ENCODE results near the gene MGAT1. TPM values are rescaled to one million over a fixed set of nuclear protein-coding genes. Genes with fewer than 3 reads are reported as not detected.
A peak's percentile ranks its signal among the peaks of the same experiment; 100 is the strongest.

The MGAT1 gene
- total RNA-seq, 1 experiment from 2014 or later = 86.4 TPM

DNA sequence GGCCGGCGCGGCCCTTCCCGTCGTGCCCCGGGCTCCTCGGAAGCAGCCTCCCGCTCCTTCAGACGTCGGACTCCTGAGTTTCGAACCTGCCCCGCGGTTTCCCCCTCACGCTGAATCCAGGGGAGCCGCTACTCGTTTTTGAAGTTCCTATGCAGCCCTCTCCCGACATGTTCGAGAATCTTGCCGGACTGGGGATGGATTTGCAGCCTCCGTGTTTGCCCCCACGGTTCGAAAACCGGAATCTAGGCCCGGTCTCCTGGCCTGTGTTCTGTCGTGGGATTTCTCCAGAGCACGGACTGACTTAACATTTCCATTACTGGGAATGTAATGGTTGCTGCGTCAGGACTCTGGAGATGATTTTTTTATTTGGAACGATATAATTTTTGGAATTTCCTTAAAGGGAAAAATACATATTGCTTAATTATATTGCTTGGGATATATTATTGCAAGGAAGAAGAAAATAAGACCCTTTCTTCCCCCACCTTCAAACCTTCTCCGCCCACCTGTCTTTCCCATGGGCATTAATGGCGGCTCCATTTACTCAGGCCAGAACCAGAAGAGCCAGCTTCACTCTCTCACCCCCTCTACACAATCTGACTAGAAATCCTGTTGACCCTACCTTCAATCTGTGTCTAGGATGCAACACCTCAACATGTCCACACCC is 8.5 kb upstream of the MGAT1 start:
- CTCF ChIA-PET = interaction anchor here (0.6 to 1.3 kb wide), 4 partner anchors 14 to 171 kb away, joined by 3 to 4 read pairs (median 4); partner anchors contain the start of gene ZFP62
- H3K4me1 Mint-ChIP-seq (ENCODE audit: low read depth, unreplicated experiment) = peaks cover 48% of the 10 kb centered on the region
- intact Hi-C loops (cut with micrococcal nuclease; ENCODE audit: unreplicated experiment) = no loop called here
- no peaks in the 10 kb centered on the region for H3K27me3 Mint-ChIP-seq (ENCODE audit: unreplicated experiment)
- peak overlapping the region; percentile 44 for H3K27ac Mint-ChIP-seq (ENCODE audit: unreplicated experiment)
- no TSS peak for BruUV-seq (replicated peaks)
- peaks cover 22% of the 10 kb centered on the region for H3K36me3 Mint-ChIP-seq (ENCODE audit: insufficient read depth, unreplicated experiment)
- TF ChIP-seq CTCF (IDR thresholded peaks at IDR 0.05; ENCODE audit: unreplicated experiment) = no peak
- H3K4me3 Mint-ChIP-seq (ENCODE audit: low read depth, unreplicated experiment) = peak overlapping the region; percentile 72
- DNase-seq = no peak
- H3K9me3 Mint-ChIP-seq (ENCODE audit: low read depth, unreplicated experiment) = no peaks in the 10 kb centered on the region

GRCh38 chr5:180810210-180810958 is 7.8 kb upstream of the MGAT1 start:
- TF ChIP-seq CTCF (IDR thresholded peaks at IDR 0.05; ENCODE audit: unreplicated experiment) = no peak
- Mint-ChIP-seq H3K27me3 (ENCODE audit: unreplicated experiment) (no peaks in the 10 kb centered on the region), H3K36me3 (ENCODE audit: insufficient read depth, unreplicated experiment) (peaks cover 22% of the 10 kb centered on the region), H3K4me1 (ENCODE audit: low read depth, unreplicated experiment) (peaks cover 48% of the 10 kb centered on the region), H3K4me3 (ENCODE audit: low read depth, unreplicated experiment) (peak overlapping the region; percentile 72), H3K27ac (ENCODE audit: unreplicated experiment) (peak overlapping the region; percentile 44), H3K9me3 (ENCODE audit: low read depth, unreplicated experiment) (no peaks in the 10 kb centered on the region)
- TSS peak; percentile 79 for BruUV-seq (replicated peaks)
- DNase-seq = peak; percentile 98
- intact Hi-C loops (cut with micrococcal nuclease; ENCODE audit: unreplicated experiment) = no loop called here
- CTCF ChIA-PET = interaction anchor here (0.6 to 1.3 kb wide), 5 partner anchors 8 to 170 kb away, joined by 3 to 4 read pairs (median 3); partner anchors contain the start of genes MGAT1 and ZFP62

DNA sequence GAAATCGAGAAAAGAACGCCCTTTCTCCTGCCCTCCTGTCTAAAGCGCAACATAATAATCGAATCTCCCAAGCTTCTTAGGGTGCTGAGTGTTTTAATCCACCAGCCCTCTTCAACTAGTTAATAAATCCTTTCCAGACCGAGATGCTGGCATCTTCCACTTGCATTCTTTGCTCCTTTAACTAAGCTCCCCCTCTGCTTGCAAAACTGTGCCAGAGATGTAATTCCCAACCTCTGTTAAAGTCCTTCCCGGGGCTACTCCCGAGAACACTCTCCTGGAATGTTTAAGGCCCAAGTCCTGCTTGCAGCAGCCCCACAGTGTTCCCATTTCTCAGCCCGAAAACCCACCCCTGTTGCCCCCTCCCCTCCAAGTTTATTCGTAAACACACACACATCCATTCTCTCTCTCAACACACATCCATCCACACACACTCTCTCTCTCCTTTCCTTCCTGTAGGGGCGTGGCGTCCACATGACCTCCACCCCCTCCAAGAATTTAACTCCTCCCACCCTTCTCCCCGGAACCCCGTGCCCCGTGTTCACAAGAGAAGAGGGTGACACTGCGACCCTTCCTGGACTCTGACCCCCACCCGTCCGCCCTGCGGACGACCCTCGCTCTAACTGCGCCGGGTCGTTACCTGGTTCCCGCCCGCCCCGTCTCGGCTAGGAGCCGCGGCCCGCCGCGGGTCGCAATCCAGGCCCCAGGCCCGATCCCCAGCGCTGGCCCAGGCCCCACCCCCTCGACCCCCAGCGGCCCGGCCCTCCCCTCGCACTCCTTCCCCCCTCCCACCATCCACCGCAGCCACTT is 7.0 kb upstream of the MGAT1 start:
- Mint-ChIP-seq H3K4me3 (ENCODE audit: low read depth, unreplicated experiment) (peak overlapping the region; percentile 72), H3K27me3 (ENCODE audit: unreplicated experiment) (no peaks in the 10 kb centered on the region), H3K36me3 (ENCODE audit: insufficient read depth, unreplicated experiment) (peaks cover 22% of the 10 kb centered on the region), H3K27ac (ENCODE audit: unreplicated experiment) (peak overlapping the region; percentile 44), H3K9me3 (ENCODE audit: low read depth, unreplicated experiment) (no peaks in the 10 kb centered on the region), H3K4me1 (ENCODE audit: low read depth, unreplicated experiment) (peaks cover 56% of the 10 kb centered on the region)
- no TSS peak for BruUV-seq (replicated peaks)
- peak; percentile 90 for DNase-seq
- CTCF ChIA-PET = interaction anchor here (0.8 to 0.9 kb wide), 2 partner anchors 7 to 380 kb away, joined by 3 to 4 read pairs; partner anchors contain the start of gene MGAT1
- intact Hi-C loops (cut with micrococcal nuclease; ENCODE audit: unreplicated experiment) = loop anchor here (2.0 kb wide), 1 partner anchor 17 kb away; no protein-coding TSS in a partner anchor
- TF ChIP-seq CTCF (IDR thresholded peaks at IDR 0.05; ENCODE audit: unreplicated experiment) = no peak

DNA sequence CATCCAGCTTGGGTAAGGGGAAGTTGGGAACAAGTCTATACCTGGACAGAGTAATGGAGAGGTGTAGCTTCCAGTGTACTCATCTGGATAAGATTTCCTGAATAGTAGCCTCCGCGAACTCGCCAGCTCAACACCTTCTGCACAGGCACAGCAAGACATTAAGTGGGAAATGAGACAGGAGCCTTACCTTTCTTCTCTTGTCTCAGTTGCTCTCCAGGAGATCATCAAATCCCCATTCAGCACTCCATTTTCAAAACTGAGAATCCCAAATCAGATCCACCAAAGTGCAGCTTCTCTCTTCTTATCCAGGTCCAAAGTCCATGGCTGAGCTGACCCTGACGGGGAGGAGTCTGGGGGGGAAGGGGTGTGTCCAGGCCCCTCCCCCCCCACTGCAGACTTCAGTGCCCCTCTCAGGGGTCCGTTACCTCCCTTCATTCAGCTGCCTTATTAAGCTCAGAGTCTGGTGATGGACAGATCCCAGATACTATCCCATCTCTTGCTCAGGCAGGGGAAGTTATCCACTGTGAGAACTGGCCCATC is 5.9 kb upstream of the MGAT1 start:
- Mint-ChIP-seq H3K36me3 (ENCODE audit: insufficient read depth, unreplicated experiment) (peaks cover 23% of the 10 kb centered on the region), H3K4me3 (ENCODE audit: low read depth, unreplicated experiment) (peak overlapping the region; percentile 72), H3K9me3 (ENCODE audit: low read depth, unreplicated experiment) (no peaks in the 10 kb centered on the region), H3K27me3 (ENCODE audit: unreplicated experiment) (no peaks in the 10 kb centered on the region), H3K27ac (ENCODE audit: unreplicated experiment) (no peak overlapping the region), H3K4me1 (ENCODE audit: low read depth, unreplicated experiment) (peaks cover 57% of the 10 kb centered on the region)
- DNase-seq = no peak
- intact Hi-C loops (cut with micrococcal nuclease; ENCODE audit: unreplicated experiment) = loop anchor here (2.0 kb wide), 1 partner anchor 18 kb away; no protein-coding TSS in a partner anchor
- no TSS peak for BruUV-seq (replicated peaks)
- no peak for TF ChIP-seq CTCF (IDR thresholded peaks at IDR 0.05; ENCODE audit: unreplicated experiment)
- CTCF ChIA-PET = no interaction called here
